Mesodermal cell (in vitro differentiated cells): ENCODE measurements around the gene SCAMP5.

Experiments
- H3K27ac ChIP-seq: 2 replicates; pipeline ENCODE4 v1.7.0; 2013; ENCODE audit warnings: mild to moderate bottlenecking, low read depth, low read length, moderate library complexity; ENCODE audit not compliant: severe bottlenecking
- H3K36me3 ChIP-seq: 2 replicates; pipeline ENCODE4 v1.7.1; 2013; ENCODE audit warnings: mild to moderate bottlenecking, low read length, moderate library complexity; ENCODE audit not compliant: control insufficient read depth, insufficient read depth
- H3K4me1 ChIP-seq: one replicate; pipeline ENCODE4 v1.7.1; 2013; ENCODE audit warnings: mild to moderate bottlenecking, low read length; ENCODE audit not compliant: insufficient read depth, control insufficient read depth, poor library complexity, severe bottlenecking
- H3K4me3 ChIP-seq: 2 replicates; pipeline ENCODE4 v1.7.0; 2013; ENCODE audit warnings: low read length, control low read depth, mild to moderate bottlenecking; ENCODE audit not compliant: insufficient read depth, poor library complexity, severe bottlenecking; ENCODE audit errors: extremely low read depth
- H3K9me3 ChIP-seq: 2 replicates; pipeline ENCODE4 v1.7.1; 2013; ENCODE audit warnings: mild to moderate bottlenecking, low read length, moderate library complexity; ENCODE audit not compliant: control insufficient read depth
- WGBS, 2 experiments: methylation state at CpG; one replicate each; pipeline ENCODE4 v1.1.5; 2013; ENCODE audit warnings: missing lambda C conversion rate in 2 of 2; ENCODE audit not compliant: insufficient coverage in 2 of 2; 5-methylcytosine and 5-hydroxymethylcytosine counted together

Gene SCAMP5

GRCh38 chr15:74977599-74977998 lies 17.8 kb upstream of the SCAMP5 start:
- WGBS, 2 experiments, result 100% methylated on average over 1 of the region's 4 CpGs; no CpG with 5 or more reads in 1 of the 2 experiments
- no peaks in the 10 kb centered on the region for H3K36me3 ChIP-seq
- H3K9me3 ChIP-seq, result no peaks in the 10 kb centered on the region
- no peak overlapping the region for H3K4me3 ChIP-seq
- peak overlapping the region; percentile 75 for H3K27ac ChIP-seq
- H3K4me1 ChIP-seq, result peaks cover 13% of the 10 kb centered on the region

GRCh38 chr15:74978077-74978476 lies 17.3 kb upstream of the SCAMP5 start:
- H3K36me3 ChIP-seq, result no peaks in the 10 kb centered on the region
- H3K4me1 ChIP-seq, result peaks cover 13% of the 10 kb centered on the region
- 100% methylated on average over 1 of the region's 1 CpG; no CpG with 5 or more reads in 1 of the 2 experiments for whole genome bisulfite sequencing, 2 experiments
- peak overlapping the region; percentile 75 for H3K27ac ChIP-seq
- no peak overlapping the region for H3K4me3 ChIP-seq
- no peaks in the 10 kb centered on the region for H3K9me3 ChIP-seq

GRCh38 chr15:74978503-74978902 lies 16.9 kb upstream of the SCAMP5 start:
- Histone ChIP-seq H3K4me3 (no peak overlapping the region), H3K36me3 (no peaks in the 10 kb centered on the region), H3K4me1 (peaks cover 13% of the 10 kb centered on the region), H3K9me3 (no peaks in the 10 kb centered on the region), H3K27ac (no peak overlapping the region)
- WGBS, 2 experiments, result 32% methylated on average over 3 of the region's 3 CpGs; no CpG with 5 or more reads in 1 of the 2 experiments

GRCh38 chr15:74982183-74982582 lies 13.2 kb upstream of the SCAMP5 start:
- Histone ChIP-seq H3K27ac (no peak overlapping the region), H3K36me3 (no peaks in the 10 kb centered on the region), H3K4me3 (no peak overlapping the region), H3K9me3 (no peaks in the 10 kb centered on the region), H3K4me1 (peaks cover 13% of the 10 kb centered on the region)
- WGBS, 2 experiments, result 83 to 91% methylated on average over 4 of the region's 5 CpGs

GRCh38 chr15:74983725-74984231 lies 11.6 kb upstream of the SCAMP5 start:
- Histone ChIP-seq H3K4me1 (peaks cover 3% of the 10 kb centered on the region), H3K36me3 (no peaks in the 10 kb centered on the region), H3K9me3 (no peaks in the 10 kb centered on the region), H3K27ac (no peak overlapping the region), H3K4me3 (no peak overlapping the region)
- WGBS, 2 experiments, result 65 to 75% methylated on average over 4 of the region's 4 CpGs

- Histone ChIP-seq H3K9me3 (no peaks in the 10 kb centered on the region), H3K4me1 (no peaks in the 10 kb centered on the region), H3K27ac (no peak overlapping the region), H3K36me3 (no peaks in the 10 kb centered on the region), H3K4me3 (no peak overlapping the region)
- 33 to 60% methylated on average over 2 to 3 of the region's 4 CpGs for WGBS, 2 experiments
Measured at GRCh38 chr15:74988007-74988800, 7.2 kb upstream of the SCAMP5 start.

- Histone ChIP-seq H3K4me1 (no peaks in the 10 kb centered on the region), H3K4me3 (no peak overlapping the region), H3K9me3 (no peaks in the 10 kb centered on the region), H3K36me3 (no peaks in the 10 kb centered on the region), H3K27ac (no peak overlapping the region)
Measured at GRCh38 chr15:74989527-74989926, 5.8 kb upstream of the SCAMP5 start.

- Histone ChIP-seq H3K27ac (no peak overlapping the region), H3K4me3 (no peak overlapping the region), H3K36me3 (no peaks in the 10 kb centered on the region), H3K4me1 (peaks cover 7% of the 10 kb centered on the region), H3K9me3 (no peaks in the 10 kb centered on the region)
- 50 to 80% methylated on average over 1 of the region's 1 CpG for WGBS, 2 experiments
Measured at GRCh38 chr15:74992619-74993018, 2.7 kb upstream of the SCAMP5 start.

- Histone ChIP-seq H3K9me3 (no peaks in the 10 kb centered on the region), H3K27ac (no peak overlapping the region), H3K36me3 (no peaks in the 10 kb centered on the region), H3K4me1 (peaks cover 7% of the 10 kb centered on the region), H3K4me3 (no peak overlapping the region)
- 67 to 74% methylated on average over 1 to 2 of the region's 2 CpGs for WGBS, 2 experiments
Measured at GRCh38 chr15:74994236-74994635, 1.1 kb upstream of the SCAMP5 start.

- 49 to 58% methylated on average over 5 of the region's 5 CpGs for WGBS, 2 experiments
- Histone ChIP-seq H3K4me1 (peaks cover 7% of the 10 kb centered on the region), H3K27ac (no peak overlapping the region), H3K36me3 (no peaks in the 10 kb centered on the region), H3K9me3 (no peaks in the 10 kb centered on the region), H3K4me3 (no peak overlapping the region)
Measured at GRCh38 chr15:74994685-74995084, 678 bp upstream of the SCAMP5 start.
